T-helper 17 cell (primary cell): ENCODE results near the gene PIAS3. TPM values are rescaled to one million over a fixed set of nuclear protein-coding genes. Genes with fewer than 3 reads are reported as not detected.

ENCODE experiments used
- ATAC-seq: fragments of 150-1000 bp; cut with Tn5 transposase; 2 replicates; pipeline ENCODE4 v1.10.0; 2021; ENCODE audit warnings: mild to moderate bottlenecking, moderate library complexity
- DNase-seq, 3 donors: peaks; one replicate each; pipeline versions ENCODE4 v3.0.0 to v3.0.0-alpha.2; 2020 to 2021
- H3K9me3 ChIP-seq: one replicate; pipeline ENCODE4 v1.7.0; 2013; ENCODE audit warnings: low read length, mild to moderate bottlenecking; ENCODE audit not compliant: control insufficient read depth, poor library complexity, severe bottlenecking
- H3K27ac Mint-ChIP-seq: one replicate; pipeline ENCODE4 v1.8.0; 2022; ENCODE audit warnings: mild to moderate bottlenecking, moderate library complexity, mixed read lengths
- H3K27me3 Mint-ChIP-seq: one replicate; pipeline ENCODE4 v1.8.0; 2022; ENCODE audit warnings: mixed read lengths
- H3K36me3 Mint-ChIP-seq: one replicate; pipeline ENCODE4 v1.8.0; 2022; ENCODE audit warnings: low read depth, mixed read lengths
- H3K4me1 Mint-ChIP-seq: one replicate; pipeline ENCODE4 v1.8.0; 2022; ENCODE audit warnings: mild to moderate bottlenecking, mixed read lengths
- H3K4me3 Mint-ChIP-seq: one replicate; pipeline ENCODE4 v1.8.0; 2022; ENCODE audit warnings: mild to moderate bottlenecking, moderate library complexity, mixed read lengths
- total RNA-seq, 4 donors: library from RNA in 2 of 4; stranded (reverse) in 2 of 4; gene quantifications; one replicate each; pipeline ENCODE4 v1.2.3 and lab custom pipeline; 2022 to 2026

Gene PIAS3
- total RNA-seq, 2 donors from 2014 or later: 19.0 to 20.0 TPM

GRCh38 chr1:145887631-145888030 lies 28.8 kb upstream of the PIAS3 start:
- Mint-ChIP-seq H3K36me3 (no peaks in the 10 kb centered on the region), H3K4me3 (no peak overlapping the region), H3K27me3 (peaks cover 24% of the 10 kb centered on the region), H3K4me1 (peaks cover 11% of the 10 kb centered on the region), H3K27ac (no peak overlapping the region)
- no peaks in the 10 kb centered on the region for H3K9me3 ChIP-seq
- DNase-seq (no peak), ATAC-seq (no peak)

- H3K27ac Mint-ChIP-seq: no peak overlapping the region
- H3K27me3 Mint-ChIP-seq: peaks cover 24% of the 10 kb centered on the region
- no peaks in the 10 kb centered on the region for H3K9me3 ChIP-seq
- peak overlapping the region; percentile 88 for H3K4me3 Mint-ChIP-seq
- no peaks in the 10 kb centered on the region for H3K36me3 Mint-ChIP-seq
- H3K4me1 Mint-ChIP-seq: peaks cover 11% of the 10 kb centered on the region
- ATAC-seq (no peak), DNase-seq (no peak)
Observed at GRCh38 chr1:145886816-145887215, 27.9 kb upstream of the PIAS3 start.

- H3K9me3 ChIP-seq: no peaks in the 10 kb centered on the region
- no peaks in the 10 kb centered on the region for H3K36me3 Mint-ChIP-seq
- no peak overlapping the region for H3K27ac Mint-ChIP-seq
- peaks cover 24% of the 10 kb centered on the region for H3K27me3 Mint-ChIP-seq
- peak overlapping the region; percentile 88 for H3K4me3 Mint-ChIP-seq
- peaks cover 11% of the 10 kb centered on the region for H3K4me1 Mint-ChIP-seq
- DNase-seq: no peak
- no peak for ATAC-seq
Observed at GRCh38 chr1:145886390-145886789, 27.5 kb upstream of the PIAS3 start.

GRCh38 chr1:145885738-145886287 lies 26.9 kb upstream of the PIAS3 start, which contains the start of gene ANKRD35:
ANKRD35 (minus strand) TSS chr1:145885866; CDS start chr1:145885758, 108 bp downstream.
- ATAC-seq (peak; percentile 99), DNase-seq (peak; percentile 80 to 82 (median 81))
- no peaks in the 10 kb centered on the region for H3K36me3 Mint-ChIP-seq
- H3K9me3 ChIP-seq: no peaks in the 10 kb centered on the region
- peaks cover 13% of the 10 kb centered on the region for H3K4me1 Mint-ChIP-seq
- H3K27me3 Mint-ChIP-seq: peaks cover 24% of the 10 kb centered on the region
- H3K4me3 Mint-ChIP-seq: peak within 1 kb of the TSS; percentile 88
- peak within 1 kb of the TSS; percentile 24 for H3K27ac Mint-ChIP-seq

- ATAC-seq: no peak
- peaks cover 13% of the 10 kb centered on the region for H3K4me1 Mint-ChIP-seq
Observed at GRCh38 chr1:145884675-145885074, 25.8 kb upstream of the PIAS3 start.

GRCh38 chr1:145879775-145880174 lies 20.9 kb upstream of the PIAS3 start:
- H3K27me3 Mint-ChIP-seq: peaks cover 40% of the 10 kb centered on the region
- ATAC-seq (no peak), DNase-seq (no peak)
- no peak overlapping the region for H3K27ac Mint-ChIP-seq
- no peaks in the 10 kb centered on the region for H3K9me3 ChIP-seq
- H3K36me3 Mint-ChIP-seq: no peaks in the 10 kb centered on the region
- H3K4me3 Mint-ChIP-seq: no peak overlapping the region
- peaks cover 6% of the 10 kb centered on the region for H3K4me1 Mint-ChIP-seq

More at GRCh38 chr1:145884675-145885074, 25.8 kb upstream of the PIAS3 start:
- H3K36me3 Mint-ChIP-seq: no peaks in the 10 kb centered on the region
- no peak for DNase-seq
- peak overlapping the region; percentile 88 for H3K4me3 Mint-ChIP-seq
- peak overlapping the region; percentile 24 for H3K27ac Mint-ChIP-seq
- no peaks in the 10 kb centered on the region for H3K9me3 ChIP-seq
- peaks cover 24% of the 10 kb centered on the region for H3K27me3 Mint-ChIP-seq

GRCh38 chr1:145878724-145879123 lies 19.8 kb upstream of the PIAS3 start:
- Mint-ChIP-seq H3K27me3 (peaks cover 34% of the 10 kb centered on the region), H3K4me3 (no peak overlapping the region), H3K27ac (no peak overlapping the region), H3K4me1 (peaks cover 4% of the 10 kb centered on the region), H3K36me3 (no peaks in the 10 kb centered on the region)
- ATAC-seq (no peak), DNase-seq (no peak)
- H3K9me3 ChIP-seq: no peaks in the 10 kb centered on the region

- Mint-ChIP-seq H3K27ac (no peak overlapping the region), H3K4me3 (no peak overlapping the region), H3K4me1 (peaks cover 4% of the 10 kb centered on the region), H3K36me3 (no peaks in the 10 kb centered on the region), H3K27me3 (peaks cover 34% of the 10 kb centered on the region)
- no peaks in the 10 kb centered on the region for H3K9me3 ChIP-seq
- no peak for DNase-seq
- ATAC-seq: no peak
Observed at GRCh38 chr1:145877923-145878486, 19.1 kb upstream of the PIAS3 start.

- Mint-ChIP-seq H3K27me3 (peaks cover 41% of the 10 kb centered on the region), H3K4me1 (peaks cover 18% of the 10 kb centered on the region), H3K36me3 (no peaks in the 10 kb centered on the region), H3K27ac (no peak overlapping the region), H3K4me3 (no peak overlapping the region)
- H3K9me3 ChIP-seq: no peaks in the 10 kb centered on the region
- DNase-seq: no peak
- no peak for ATAC-seq
Observed at GRCh38 chr1:145874646-145875045, 15.8 kb upstream of the PIAS3 start.

- peaks cover 33% of the 10 kb centered on the region for H3K27me3 Mint-ChIP-seq
Observed at GRCh38 chr1:145871994-145872924, 13.4 kb upstream of the PIAS3 start.

GRCh38 chr1:145868232-145868631 lies 9.4 kb upstream of the PIAS3 start:
- H3K9me3 ChIP-seq: no peaks in the 10 kb centered on the region
- Mint-ChIP-seq H3K27ac (no peak overlapping the region), H3K4me1 (peaks cover 20% of the 10 kb centered on the region), H3K27me3 (peaks cover 15% of the 10 kb centered on the region), H3K4me3 (no peak overlapping the region), H3K36me3 (no peaks in the 10 kb centered on the region)
- DNase-seq: no peak
- ATAC-seq: no peak

More at GRCh38 chr1:145871994-145872924, 13.4 kb upstream of the PIAS3 start:
- H3K9me3 ChIP-seq: no peaks in the 10 kb centered on the region
- H3K36me3 Mint-ChIP-seq: no peaks in the 10 kb centered on the region
- peaks cover 16% of the 10 kb centered on the region for H3K4me1 Mint-ChIP-seq
- peak in 2 of 3 donors; percentile 16 to 18 for DNase-seq
- peak; percentile 86 for ATAC-seq
- H3K4me3 Mint-ChIP-seq: peak overlapping the region; percentile 84
- H3K27ac Mint-ChIP-seq: peak overlapping the region; percentile 84

- Mint-ChIP-seq H3K4me3 (no peak overlapping the region), H3K4me1 (peaks cover 11% of the 10 kb centered on the region)
- no peak for DNase-seq
Observed at GRCh38 chr1:145863282-145864018, 4.6 kb upstream of the PIAS3 start.

More at GRCh38 chr1:145863282-145864018, 4.6 kb upstream of the PIAS3 start:
- no peak for ATAC-seq
- Mint-ChIP-seq H3K27ac (no peak overlapping the region), H3K27me3 (peaks cover 6% of the 10 kb centered on the region), H3K36me3 (no peaks in the 10 kb centered on the region)
- no peaks in the 10 kb centered on the region for H3K9me3 ChIP-seq
